Keratinocyte (primary cell): ENCODE measurements around the gene KIAA0825. TPM values are rescaled to one million over a fixed set of nuclear protein-coding genes. Genes with fewer than 3 reads are reported as not detected.

ENCODE experiments used
- DNase-seq: peaks from one replicate; pipeline ENCODE4 v3.0.0-alpha.2; 2011; ENCODE audit warnings: low read depth, missing footprints, low spot score
- FAIRE-seq: peaks from 2 replicates; lab custom pipeline; 2011; peaks lifted over from hg19 to GRCh38; lab: Jason Lieb, UNC
- H2AFZ ChIP-seq: 2 replicates; pipeline ENCODE4 v1.6.0; 2012; ENCODE audit warnings: low read length, control low read depth, inconsistent platforms; ENCODE audit not compliant: control insufficient read depth
- H3K27ac ChIP-seq: 2 replicates; pipeline ENCODE4 v1.5.1; 2011; ENCODE audit warnings: low read length; ENCODE audit not compliant: control insufficient read depth, insufficient read depth
- H3K27me3 ChIP-seq: 3 replicates; pipeline ENCODE4 v1.6.0; 2011; ENCODE audit warnings: low read length; ENCODE audit not compliant: control insufficient read depth, insufficient read depth; ENCODE audit errors: extremely low read depth
- H3K36me3 ChIP-seq, 2 experiments: 2 replicates in 1 of 2; 3 replicates in 1 of 2; pipeline ENCODE4 v1.5.1; 2011; ENCODE audit warnings: low read length in 2 of 2, mild to moderate bottlenecking in 1 of 2; ENCODE audit not compliant: control insufficient read depth in 2 of 2, insufficient read depth in 2 of 2; ENCODE audit errors: extremely low read depth in 1 of 2
- H3K4me1 ChIP-seq: 3 replicates; pipeline ENCODE4 v1.5.1; 2011; ENCODE audit warnings: low read length; ENCODE audit not compliant: control insufficient read depth, insufficient read depth; ENCODE audit errors: extremely low read depth
- H3K4me2 ChIP-seq: 3 replicates; pipeline ENCODE4 v1.6.0; 2011; ENCODE audit warnings: low read depth, low read length; ENCODE audit not compliant: control insufficient read depth, insufficient read depth; ENCODE audit errors: extremely low read depth
- H3K4me3 ChIP-seq, 3 experiments: fragments of 200-600 bp in 1 of 3; sonication (generic) in 1 of 3; 2 replicates in 2 of 3; 3 replicates in 1 of 3; pipeline ENCODE4 v1.5.1; 2011 to 2016; ENCODE audit warnings: low read length in 3 of 3, mild to moderate bottlenecking in 3 of 3, control low read depth in 2 of 3, inconsistent platforms in 1 of 3, low read depth in 1 of 3, mixed read lengths in 1 of 3, mixed run types in 1 of 3, moderate library complexity in 1 of 3; ENCODE audit not compliant: control insufficient read depth in 2 of 3, insufficient read depth in 2 of 3; ENCODE audit errors: extremely low read depth in 1 of 3
- H3K79me2 ChIP-seq: 2 replicates; pipeline ENCODE4 v1.6.0; 2012; ENCODE audit warnings: low read length; ENCODE audit not compliant: control insufficient read depth, insufficient read depth
- H3K9ac ChIP-seq: 3 replicates; pipeline ENCODE4 v1.6.0; 2011; ENCODE audit warnings: low read length; ENCODE audit not compliant: control insufficient read depth, insufficient read depth; ENCODE audit errors: extremely low read depth
- H3K9me1 ChIP-seq: 3 replicates; pipeline ENCODE4 v1.6.0; 2011; ENCODE audit warnings: low read length; ENCODE audit not compliant: control insufficient read depth, insufficient read depth; ENCODE audit errors: extremely low read depth
- H3K9me3 ChIP-seq: 2 replicates; pipeline ENCODE4 v1.5.1; 2012; ENCODE audit warnings: low read depth, low read length; ENCODE audit not compliant: control insufficient read depth
- H4K20me1 ChIP-seq: 3 replicates; pipeline ENCODE4 v1.6.0; 2011; ENCODE audit warnings: low read length; ENCODE audit not compliant: control insufficient read depth, insufficient read depth; ENCODE audit errors: extremely low read depth
- CTCF ChIP-seq, 3 experiments: IDR thresholded peaks in 1 of 3; conservative IDR thresholded peaks in 1 of 3; optimal IDR thresholded peaks in 1 of 3; 2 replicates in 2 of 3; 3 replicates in 1 of 3; pipeline versions ENCODE3 to v1.5.1; 2011; ENCODE audit warnings: low read length in 3 of 3, mild to moderate bottlenecking in 3 of 3, moderate library complexity in 2 of 3, control low read depth in 1 of 3, inconsistent platforms in 1 of 3; ENCODE audit not compliant: insufficient read depth in 2 of 3; ENCODE audit errors: extremely low read depth in 1 of 3
- EZH2 ChIP-seq: IDR thresholded peaks from one replicate; pipeline ENCODE4 v1.6.1; 2012; ENCODE audit warnings: inconsistent platforms, mild to moderate bottlenecking, low read length, moderate library complexity
- dilution Hi-C: fragments of 300-500 bp; cut with MboI; formaldehyde crosslinking; loops from one replicate; pipeline ENCODE4 v1.7.0; 2020; ENCODE audit warnings: low sequenced_read_pairs; ENCODE audit not compliant: extremely low pct_ligation_motif_present
- polyA plus RNA-seq, 5 experiments: library from polyadenylated mRNA; depleted of rRNA in 3 of 5; stranded (reverse) in 3 of 5; stranded (forward) in 1 of 5; unstranded in 1 of 5; fragments of >200 nt; gene quantifications; 1 replicate in 1 of 5; 2 replicates in 3 of 5; 3 replicates in 1 of 5; pipeline versions ENCODE4 v1.2.1 to v1.2.3, GENCODE V29; 2011 to 2012; ENCODE audit warnings: missing spikeins in 2 of 5, low read depth in 1 of 5, low replicate concordance in 1 of 5

The KIAA0825 gene
- polyA plus RNA-seq, 1 donor (not counting 4 experiments of a cell fraction or from before 2014, with no cell fraction given), result 1.2 TPM

GRCh38 chr5:94329115-94329514 is 289.3 kb downstream of the KIAA0825 start:
- dilution Hi-C loops, result no loop called here
- no peak overlapping the region for H3K27ac ChIP-seq
- no peak overlapping the region for H3K4me2 ChIP-seq
- FAIRE-seq (no peak), DNase-seq (no peak)
- no peaks in the 10 kb centered on the region for H3K36me3 ChIP-seq
- no peak overlapping the region for H2AFZ ChIP-seq
- H3K9ac ChIP-seq, result no peak overlapping the region
- H3K27me3 ChIP-seq, result no peaks in the 10 kb centered on the region
- H3K9me3 ChIP-seq, result no peaks in the 10 kb centered on the region
- no peaks in the 10 kb centered on the region for H3K4me1 ChIP-seq
- no peak overlapping the region for H3K4me3 ChIP-seq
- H4K20me1 ChIP-seq, result no peaks in the 10 kb centered on the region
- TF ChIP-seq EZH2 (no peak), CTCF (optimal IDR thresholded peaks at IDR 0.05 in 1 of 3, IDR thresholded peaks at IDR 0.05 in 1 of 3, conservative IDR thresholded peaks at IDR 0.05 in 1 of 3; ENCODE audit: extremely low read depth in 1 of 3, insufficient read depth in 2 of 3, low read length in 3 of 3) (no peak)
- H3K79me2 ChIP-seq, result no peaks in the 10 kb centered on the region
- H3K9me1 ChIP-seq, result no peaks in the 10 kb centered on the region

- no peak overlapping the region for H3K4me3 ChIP-seq
- no peaks in the 10 kb centered on the region for H3K9me1 ChIP-seq
- no peaks in the 10 kb centered on the region for H4K20me1 ChIP-seq
- dilution Hi-C loops, result no loop called here
- no peaks in the 10 kb centered on the region for H3K27me3 ChIP-seq
- no peak overlapping the region for H2AFZ ChIP-seq
- TF ChIP-seq CTCF (optimal IDR thresholded peaks at IDR 0.05 in 1 of 3, IDR thresholded peaks at IDR 0.05 in 1 of 3, conservative IDR thresholded peaks at IDR 0.05 in 1 of 3; ENCODE audit: extremely low read depth in 1 of 3, insufficient read depth in 2 of 3, low read length in 3 of 3) (no peak), EZH2 (no peak)
- H3K9ac ChIP-seq, result no peak overlapping the region
- no peaks in the 10 kb centered on the region for H3K36me3 ChIP-seq
- no peak for DNase-seq
- no peak overlapping the region for H3K4me2 ChIP-seq
- no peaks in the 10 kb centered on the region for H3K79me2 ChIP-seq
- FAIRE-seq, result no peak
- H3K4me1 ChIP-seq, result no peaks in the 10 kb centered on the region
- no peaks in the 10 kb centered on the region for H3K9me3 ChIP-seq
- no peak overlapping the region for H3K27ac ChIP-seq
These were observed 291.8 kb downstream of the KIAA0825 start for GRCh38 chr5:94326586-94326985.
